Subcutaneous abdominal adipose tissue (tissue), 5 donors: ENCODE data around the gene LRRC41.
A peak's percentile ranks its signal among the peaks of the same experiment; 100 is the strongest.

Source experiments
- H3K27ac ChIP-seq: one replicate; pipeline ENCODE4 v1.7.0; 2013; ENCODE audit warnings: low read depth, mild to moderate bottlenecking, inconsistent platforms, low read length, moderate library complexity
- H3K27me3 ChIP-seq, 5 donors: one replicate each; pipeline ENCODE4 v1.7.0; 2013; ENCODE audit warnings: low read length in 5 of 5, inconsistent platforms in 1 of 5; ENCODE audit not compliant: control insufficient read depth in 5 of 5, insufficient read depth in 4 of 5
- H3K36me3 ChIP-seq, 5 donors: one replicate each; pipeline ENCODE4 v1.7.0; 2013; ENCODE audit warnings: low read length in 5 of 5; ENCODE audit not compliant: control insufficient read depth in 5 of 5, insufficient read depth in 5 of 5
- H3K4me1 ChIP-seq, 5 donors: one replicate each; pipeline ENCODE4 v1.7.0; 2013; ENCODE audit warnings: low read length in 5 of 5, mild to moderate bottlenecking in 3 of 5, moderate library complexity in 1 of 5; ENCODE audit not compliant: control insufficient read depth in 5 of 5, insufficient read depth in 5 of 5
- H3K4me3 ChIP-seq, 5 donors: one replicate each; pipeline ENCODE4 v1.7.0; 2013; ENCODE audit warnings: low read length in 5 of 5, low read depth in 1 of 5
- H3K9ac ChIP-seq, 5 donors: one replicate each; pipeline ENCODE4 v1.7.0; 2013; ENCODE audit warnings: low read length in 5 of 5, mild to moderate bottlenecking in 4 of 5, moderate library complexity in 3 of 5
- H3K9me3 ChIP-seq, 5 donors: one replicate each; pipeline ENCODE4 v1.7.0; 2013; ENCODE audit warnings: low read length in 5 of 5; ENCODE audit not compliant: control insufficient read depth in 5 of 5
- donor health status: healthy.
- donor health status: healthy.
- donor health status: healthy.
- donor health status: healthy.
- donor health status: healthy.

LRRC41 gene

GRCh38 chr1:46303038-46303871 is at the start of gene LRRC41, which contains the start of gene UQCRH:
TSS of gene LRRC41 (minus strand) at chr1:46303616. CDS start at chr1:46303322, 294 bp downstream.
TSS of gene UQCRH (plus strand) at chr1:46303698. CDS start at chr1:46303767, 69 bp downstream.
- peaks cover 6 to 64% (median 54%) of the 10 kb centered on the region in 5 donors for H3K4me1 ChIP-seq

GRCh38 chr1:46352363-46352762 is 48.9 kb upstream of the LRRC41 start:
- no peak overlapping the region for H3K4me3 ChIP-seq
- H3K27ac ChIP-seq: no peak overlapping the region
- no peaks in the 10 kb centered on the region for H3K27me3 ChIP-seq
- H3K9ac ChIP-seq: no peak overlapping the region
- peaks cover 0 to 3% (median 0%) of the 10 kb centered on the region in 5 donors for H3K4me1 ChIP-seq
- no peaks in the 10 kb centered on the region for H3K9me3 ChIP-seq
- peaks cover 16 to 60% (median 50%) of the 10 kb centered on the region in 5 donors for H3K36me3 ChIP-seq

More at GRCh38 chr1:46303038-46303871, at the start of gene LRRC41, which contains the start of gene UQCRH:
- Histone ChIP-seq H3K9me3 (no peaks in the 10 kb centered on the region), H3K27ac (peak within 1 kb of the TSS; percentile 98), H3K4me3 (peak within 1 kb of the TSS; percentile 84 to 99 (median 92)), H3K9ac (peak within 1 kb of the TSS; percentile 98 to 100 (median 100)), H3K27me3 (no peaks in the 10 kb centered on the region), H3K36me3 (no peaks in the 10 kb centered on the region)

GRCh38 chr1:46345281-46345680 is 41.9 kb upstream of the LRRC41 start:
- Histone ChIP-seq H3K9ac (no peak overlapping the region), H3K4me3 (no peak overlapping the region), H3K36me3 (peaks cover 13 to 50% (median 41%) of the 10 kb centered on the region in 5 donors), H3K4me1 (peaks cover 0 to 14% (median 9%) of the 10 kb centered on the region in 5 donors), H3K27ac (no peak overlapping the region), H3K27me3 (no peaks in the 10 kb centered on the region), H3K9me3 (no peaks in the 10 kb centered on the region)

- no peaks in the 10 kb centered on the region for H3K27me3 ChIP-seq
- H3K9ac ChIP-seq: no peak overlapping the region
- peaks cover 0 to 22% (median 13%) of the 10 kb centered on the region in 5 donors for H3K4me1 ChIP-seq
- H3K27ac ChIP-seq: no peak overlapping the region
- no peaks in the 10 kb centered on the region for H3K9me3 ChIP-seq
- H3K36me3 ChIP-seq: peaks cover 8 to 43% (median 35%) of the 10 kb centered on the region in 5 donors
- no peak overlapping the region for H3K4me3 ChIP-seq
These were observed 41.1 kb upstream of the LRRC41 start for GRCh38 chr1:46344481-46344880.

GRCh38 chr1:46343705-46344104 is 40.3 kb upstream of the LRRC41 start:
- peaks cover 0 to 22% (median 15%) of the 10 kb centered on the region in 5 donors for H3K4me1 ChIP-seq
- H3K27ac ChIP-seq: no peak overlapping the region
- H3K36me3 ChIP-seq: peaks cover 8 to 40% (median 32%) of the 10 kb centered on the region in 5 donors

GRCh38 chr1:46343351-46343695 is 39.9 kb upstream of the LRRC41 start:
- H3K9ac ChIP-seq: peak overlapping the region in 1 of 5 donors; percentile 7
- no peak overlapping the region for H3K4me3 ChIP-seq
- peaks cover 0 to 22% (median 15%) of the 10 kb centered on the region in 5 donors for H3K4me1 ChIP-seq
- no peaks in the 10 kb centered on the region for H3K27me3 ChIP-seq
- peaks cover 8 to 40% (median 32%) of the 10 kb centered on the region in 5 donors for H3K36me3 ChIP-seq
- H3K27ac ChIP-seq: no peak overlapping the region
- no peaks in the 10 kb centered on the region for H3K9me3 ChIP-seq

More at GRCh38 chr1:46343705-46344104, 40.3 kb upstream of the LRRC41 start:
- Histone ChIP-seq H3K9me3 (no peaks in the 10 kb centered on the region), H3K9ac (peak overlapping the region in 2 of 5 donors; percentile 7 to 43), H3K27me3 (no peaks in the 10 kb centered on the region), H3K4me3 (no peak overlapping the region)

- H3K27ac ChIP-seq: peak overlapping the region; percentile 96
- H3K27me3 ChIP-seq: no peaks in the 10 kb centered on the region
- no peaks in the 10 kb centered on the region for H3K9me3 ChIP-seq
- peaks cover 0 to 22% (median 15%) of the 10 kb centered on the region in 5 donors for H3K4me1 ChIP-seq
- no peak overlapping the region for H3K4me3 ChIP-seq
- H3K9ac ChIP-seq: peak overlapping the region in 1 of 5 donors; percentile 59
- peaks cover 8 to 40% (median 32%) of the 10 kb centered on the region in 5 donors for H3K36me3 ChIP-seq
These were observed 39.4 kb upstream of the LRRC41 start for GRCh38 chr1:46342677-46343350.

- peaks cover 6 to 36% (median 27%) of the 10 kb centered on the region in 5 donors for H3K36me3 ChIP-seq
- H3K27ac ChIP-seq: peak overlapping the region; percentile 96
- H3K9ac ChIP-seq: peak overlapping the region in 2 of 5 donors; percentile 59 to 97
- no peaks in the 10 kb centered on the region for H3K27me3 ChIP-seq
- H3K4me1 ChIP-seq: peaks cover 0 to 19% (median 15%) of the 10 kb centered on the region in 5 donors
- no peaks in the 10 kb centered on the region for H3K9me3 ChIP-seq
- H3K4me3 ChIP-seq: peak overlapping the region in 1 of 5 donors; percentile 95
These were observed 38.8 kb upstream of the LRRC41 start for GRCh38 chr1:46342084-46342656.

- no peaks in the 10 kb centered on the region for H3K9me3 ChIP-seq
- H3K4me3 ChIP-seq: peak overlapping the region; percentile 88 to 95 (median 94)
- peaks cover 6 to 28% (median 22%) of the 10 kb centered on the region in 5 donors for H3K36me3 ChIP-seq
- peak overlapping the region; percentile 96 for H3K27ac ChIP-seq
- no peaks in the 10 kb centered on the region for H3K27me3 ChIP-seq
- H3K4me1 ChIP-seq: peaks cover 0 to 19% (median 15%) of the 10 kb centered on the region in 5 donors
- H3K9ac ChIP-seq: peak overlapping the region; percentile 20 to 97 (median 94)
These were observed 38.0 kb upstream of the LRRC41 start for GRCh38 chr1:46341222-46342083.
